ENCODE measurements around the gene CTXN3. TPM values are rescaled to one million over a fixed set of nuclear protein-coding genes. Genes with fewer than 3 reads are reported as not detected.

The CTXN3 gene
- total RNA-seq, result not detected in 2 replicates

GRCh38 chr5:127649018-127649439 is at the start of gene CTXN3:
TSS of gene CTXN3 (plus strand) at chr5:127649082. CDS start at chr5:127657522, 8,440 bp downstream.
- no peak for DNase-seq (ENCODE audit: low read depth in 2 of 2)

DNA sequence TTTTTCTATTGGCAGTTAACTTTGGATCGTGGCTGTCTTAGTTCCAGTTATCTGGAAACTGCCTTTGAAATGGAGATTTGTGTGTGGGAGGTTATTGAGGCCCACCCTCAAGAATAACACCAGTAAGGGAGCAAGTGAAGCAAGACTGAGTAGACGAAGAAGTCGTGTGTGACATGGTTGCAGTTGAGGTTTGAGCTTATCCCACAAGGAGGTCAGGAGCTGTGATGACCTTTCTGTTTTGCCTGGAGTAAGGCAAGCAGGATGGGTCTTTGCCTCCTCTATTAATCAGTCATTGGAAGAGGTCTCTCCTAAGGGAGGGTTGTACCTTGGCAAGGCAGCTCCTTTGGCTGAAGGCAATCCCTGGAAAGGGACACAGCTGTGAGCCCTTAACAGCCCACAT is 49.6 kb upstream of the CTXN3 start:
- DNase-seq (ENCODE audit: low read depth in 2 of 2), result no peak

DNA sequence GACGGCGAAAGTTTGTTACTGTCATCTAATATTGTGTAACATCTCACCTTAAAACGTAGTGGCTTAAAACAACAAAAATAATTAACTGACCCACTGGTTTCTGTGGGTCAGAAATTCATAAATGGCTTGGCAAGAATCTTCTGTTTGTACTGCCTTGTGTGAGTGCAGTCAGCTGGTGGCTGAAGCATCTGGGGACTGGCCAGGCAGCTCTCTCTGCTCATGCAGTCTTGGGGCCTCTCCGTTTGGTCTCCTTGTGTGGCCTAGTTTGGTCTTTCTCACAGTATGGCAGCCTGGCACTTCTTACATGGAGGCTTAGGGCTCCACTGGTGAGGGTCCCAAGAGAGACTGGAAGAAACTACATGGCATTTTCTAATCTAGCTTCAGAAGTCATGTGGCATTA is 49.0 kb upstream of the CTXN3 start:
- DNase-seq (ENCODE audit: low read depth in 2 of 2), result no peak

DNA sequence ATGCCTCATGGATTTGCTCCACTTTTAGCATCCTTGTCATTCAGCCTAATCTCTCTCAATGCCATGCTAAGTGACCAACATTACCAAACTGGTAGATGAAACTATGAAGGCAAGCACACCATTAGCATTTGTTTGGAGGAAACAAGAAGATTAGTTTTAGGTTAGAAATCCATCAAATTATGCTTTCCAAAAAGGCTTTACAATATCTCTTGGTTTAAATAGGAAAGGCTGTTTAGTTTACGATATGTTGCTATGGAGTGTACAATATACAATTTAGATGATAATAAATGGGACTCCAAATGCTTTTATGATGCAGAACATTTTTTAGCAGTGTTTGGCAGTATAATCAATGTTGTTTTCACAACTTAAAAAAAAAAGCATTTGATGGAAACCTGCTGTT is 47.8 kb upstream of the CTXN3 start:
- no peak for DNase-seq (ENCODE audit: low read depth in 2 of 2)

GRCh38 chr5:127601601-127602000 is 47.3 kb upstream of the CTXN3 start:
- no peak for DNase-seq (ENCODE audit: low read depth in 2 of 2)

- DNase-seq (ENCODE audit: low read depth in 2 of 2), result no peak
These were observed 46.4 kb upstream of the CTXN3 start for GRCh38 chr5:127602481-127602880.

- no peak for DNase-seq (ENCODE audit: low read depth in 2 of 2)
These were observed 45.7 kb upstream of the CTXN3 start for GRCh38 chr5:127602896-127603844.

DNA sequence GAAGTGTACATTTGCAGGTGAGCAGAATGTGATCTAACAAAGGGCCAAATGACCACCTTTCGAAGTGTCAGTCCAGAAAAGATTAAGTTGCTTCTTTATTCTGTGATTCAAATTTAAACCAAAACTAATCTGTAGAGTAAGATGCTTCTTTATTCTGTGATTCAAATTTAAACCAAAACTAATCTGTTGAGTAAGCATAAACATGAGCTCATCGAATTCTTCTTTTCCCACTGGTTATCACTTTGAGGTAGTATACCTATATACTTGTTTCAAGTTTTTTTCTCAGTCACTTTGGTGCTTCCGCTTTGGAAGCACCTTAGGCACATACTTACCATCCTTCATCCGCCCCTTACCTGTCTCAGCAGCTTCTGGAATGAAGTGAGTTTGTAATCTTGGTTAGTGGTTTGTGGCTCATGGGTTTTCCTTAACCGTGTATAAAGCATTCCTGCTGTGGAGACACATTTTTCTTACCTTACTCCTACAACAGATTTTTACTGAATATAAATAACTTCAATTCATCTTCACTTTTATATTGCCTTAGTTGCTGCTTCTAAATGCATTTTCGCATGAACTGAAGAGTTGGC is 40.7 kb upstream of the CTXN3 start:
- DNase-seq (ENCODE audit: low read depth in 2 of 2), result no peak

DNA sequence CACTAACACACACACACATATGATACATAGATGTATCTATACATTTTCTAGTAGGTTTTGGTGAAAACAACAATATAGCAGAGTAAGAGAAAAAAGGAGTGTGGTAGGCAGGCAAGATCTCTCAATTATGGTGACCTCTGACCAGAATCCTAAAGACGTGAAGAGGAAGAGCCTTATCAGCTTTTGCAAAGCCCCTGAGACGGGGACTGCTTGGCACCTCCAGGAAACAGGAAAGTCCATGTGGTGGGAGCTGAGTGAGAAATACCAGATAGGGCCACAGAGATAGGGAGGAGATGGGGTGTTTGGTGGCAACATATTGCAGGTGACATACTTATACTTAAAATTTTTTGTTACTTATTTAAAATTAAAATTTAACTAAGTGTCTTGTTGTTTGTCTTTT is 39.9 kb upstream of the CTXN3 start:
- no peak for DNase-seq (ENCODE audit: low read depth in 2 of 2)

GRCh38 chr5:127609957-127610356 is 38.9 kb upstream of the CTXN3 start:
- no peak for DNase-seq (ENCODE audit: low read depth in 2 of 2)

DNA sequence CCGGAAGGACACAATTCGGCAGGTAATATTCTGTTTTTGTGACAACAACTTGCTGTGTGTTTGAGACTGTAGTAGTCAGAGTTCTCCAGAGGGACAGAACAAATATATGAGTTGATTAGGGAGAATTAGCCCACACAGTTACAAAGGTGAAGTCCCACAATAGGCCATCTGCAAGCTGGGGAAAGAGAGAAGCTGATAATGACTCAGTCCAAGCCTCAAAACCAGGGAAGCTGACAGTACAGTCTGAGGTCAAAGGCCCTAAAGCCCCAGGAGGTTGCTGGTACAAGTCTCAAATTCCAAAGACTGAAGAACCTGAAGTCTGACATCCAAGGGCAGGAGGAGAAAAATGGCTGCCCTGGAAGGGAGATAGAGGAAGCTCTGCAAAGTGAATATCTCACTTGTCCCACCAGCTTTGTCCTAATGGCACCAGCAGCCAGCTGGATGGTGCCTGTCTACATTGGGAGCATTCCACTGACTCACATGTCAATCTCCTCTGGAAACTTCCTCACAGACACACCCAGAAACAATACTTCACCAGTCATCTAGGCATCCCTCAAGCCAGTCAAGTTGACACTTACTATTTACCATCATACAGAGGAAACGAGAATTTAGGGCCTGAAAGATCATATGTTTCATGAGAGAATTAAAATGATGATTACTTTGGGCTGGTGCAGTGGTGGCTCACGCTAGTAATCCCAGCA is 36.3 kb upstream of the CTXN3 start:
- DNase-seq (ENCODE audit: low read depth in 2 of 2), result no peak

GRCh38 chr5:127615916-127616315 is 33.0 kb upstream of the CTXN3 start:
- DNase-seq (ENCODE audit: low read depth in 2 of 2), result no peak

DNA sequence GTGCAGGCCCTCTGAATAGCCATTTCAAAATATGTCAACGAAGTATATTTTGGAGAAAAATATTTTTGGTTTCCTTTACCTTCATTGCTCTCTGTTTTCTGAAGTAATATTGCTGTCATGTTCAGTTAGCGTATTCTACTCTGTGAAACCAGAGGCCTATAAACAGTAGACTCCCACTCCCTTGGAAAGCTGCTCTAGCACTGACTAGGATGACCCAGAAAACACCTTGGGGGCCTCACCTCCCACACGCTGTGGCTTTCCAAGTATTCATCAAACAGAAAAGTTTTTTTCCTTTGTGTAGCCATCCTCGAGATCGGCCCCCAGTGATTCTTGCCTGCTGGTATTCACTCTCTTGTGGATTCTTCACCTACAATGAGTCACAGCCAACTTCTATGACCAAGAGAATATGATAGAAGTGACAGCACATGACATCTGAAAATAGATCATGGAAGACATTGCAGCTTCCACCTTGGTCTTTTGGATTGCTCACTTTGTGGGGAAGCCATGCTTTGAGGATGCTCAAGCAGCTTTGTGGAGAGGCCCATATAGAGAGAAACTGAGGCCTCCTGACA is 28.9 kb upstream of the CTXN3 start:
- DNase-seq (ENCODE audit: low read depth in 2 of 2), result no peak

- DNase-seq (ENCODE audit: low read depth in 2 of 2), result no peak
These were observed 27.1 kb upstream of the CTXN3 start for GRCh38 chr5:127621601-127622325.

DNA sequence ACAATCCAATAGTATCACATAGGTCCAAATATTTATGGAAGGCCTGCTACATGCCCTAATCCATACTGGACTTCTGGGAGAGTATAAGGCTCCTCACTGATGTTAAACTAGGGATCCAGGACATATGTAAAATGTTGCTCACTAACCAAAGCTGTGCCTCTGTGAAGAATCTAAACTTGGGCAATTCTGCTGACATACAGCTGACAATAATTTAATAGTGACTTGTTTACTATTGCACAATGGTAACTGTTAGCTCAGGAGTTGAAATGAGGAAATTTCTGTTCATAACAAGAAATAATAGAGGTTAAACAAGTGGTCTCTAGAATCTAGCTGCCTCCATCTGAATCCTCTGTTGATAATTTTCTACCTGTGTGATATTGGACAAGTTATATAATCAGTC is 14.9 kb upstream of the CTXN3 start:
- DNase-seq (ENCODE audit: low read depth in 2 of 2), result no peak

DNA sequence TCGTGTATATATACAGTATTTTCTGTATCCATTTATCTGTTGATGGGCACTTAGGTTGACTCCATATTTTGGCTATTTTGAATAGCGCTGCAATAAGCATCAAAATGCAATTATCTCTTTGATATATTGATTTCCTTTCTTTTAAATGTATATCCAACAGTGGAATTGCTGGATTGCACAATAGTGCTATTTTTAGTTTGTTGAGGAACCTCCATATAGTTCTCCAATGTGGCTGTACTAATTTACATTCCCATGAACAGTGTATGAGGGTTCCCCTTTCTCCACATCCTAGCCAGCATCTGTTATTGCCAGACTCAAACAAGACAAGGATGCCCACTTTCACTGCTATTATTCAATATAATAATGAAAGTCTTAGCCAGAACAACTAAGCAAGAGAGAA is 9.1 kb upstream of the CTXN3 start:
- DNase-seq (ENCODE audit: low read depth in 2 of 2), result no peak

DNA sequence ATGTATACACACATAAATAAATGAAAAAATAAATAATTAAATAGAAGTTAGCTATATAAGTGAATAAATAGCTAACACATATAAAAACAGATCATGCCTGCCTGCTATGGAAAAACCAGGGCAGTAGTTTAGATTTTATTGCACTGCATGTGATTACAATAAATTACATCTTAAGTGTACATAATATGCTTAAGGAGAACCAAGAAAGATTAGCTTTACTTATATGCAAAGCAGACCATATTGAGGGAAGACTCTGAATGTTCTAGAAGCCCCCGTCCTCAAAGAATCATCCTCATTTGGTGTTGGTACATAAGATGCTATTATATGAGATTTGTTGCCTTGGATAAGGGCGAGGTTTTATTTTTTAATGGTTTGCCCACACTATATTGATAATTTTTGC is 5.9 kb upstream of the CTXN3 start:
- no peak for DNase-seq (ENCODE audit: low read depth in 2 of 2)

DNA sequence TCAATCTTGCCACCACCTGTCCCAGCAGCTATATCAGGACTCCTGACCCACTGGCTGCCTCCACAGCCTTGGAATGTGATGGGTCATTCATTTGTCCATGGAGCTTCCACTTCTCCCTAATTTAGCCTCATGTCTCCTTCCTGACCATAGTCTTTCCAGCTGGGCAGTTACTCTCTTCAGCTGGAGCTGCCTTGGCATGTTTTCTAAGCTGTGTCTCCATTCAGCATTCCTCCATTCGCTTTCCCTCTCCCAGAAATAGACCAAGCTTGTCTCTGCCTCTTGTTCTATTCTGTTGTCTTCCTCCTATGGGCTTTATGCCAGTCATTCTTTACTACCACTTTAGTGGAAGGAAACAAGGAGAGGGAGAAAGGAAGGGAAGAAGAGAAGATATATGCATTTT is 5.3 kb upstream of the CTXN3 start:
- no peak for DNase-seq (ENCODE audit: low read depth in 2 of 2)

DNA sequence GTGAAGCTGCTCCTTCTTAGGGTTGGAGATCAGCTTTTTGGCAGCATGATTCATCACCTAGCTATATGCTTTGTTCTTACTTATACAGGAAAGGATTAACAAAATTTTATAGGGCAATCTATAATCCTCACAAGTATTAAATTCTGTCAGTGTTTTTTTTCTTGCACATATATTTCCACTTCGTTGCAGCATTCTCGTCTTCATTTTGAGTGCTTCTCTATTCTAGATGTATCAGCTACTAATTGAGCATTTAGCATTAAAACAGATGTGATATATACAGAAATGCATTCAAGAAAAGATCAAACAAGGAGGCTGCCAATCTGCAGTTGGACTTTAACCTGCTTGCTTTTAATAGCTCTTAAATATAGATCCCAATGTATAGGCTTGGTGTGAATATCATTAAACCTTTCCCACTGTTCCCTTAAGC is 3.6 kb upstream of the CTXN3 start:
- DNase-seq (ENCODE audit: low read depth in 2 of 2), result no peak

GRCh38 chr5:127647361-127647958 is 1.4 kb upstream of the CTXN3 start:
- DNase-seq (ENCODE audit: low read depth in 2 of 2), result no peak

- no peak for DNase-seq (ENCODE audit: low read depth in 2 of 2)
These were observed 1.1 kb downstream of the CTXN3 start for GRCh38 chr5:127650022-127650421.
